Non-pigmented ciliary epithelial cell (primary cell): ENCODE results near the gene KATNB1.

Source experiments
- DNase-seq: peaks from one replicate; pipeline ENCODE4 v3.0.0-alpha.2; 2010; ENCODE audit warnings: low read depth

The KATNB1 gene, protein sequence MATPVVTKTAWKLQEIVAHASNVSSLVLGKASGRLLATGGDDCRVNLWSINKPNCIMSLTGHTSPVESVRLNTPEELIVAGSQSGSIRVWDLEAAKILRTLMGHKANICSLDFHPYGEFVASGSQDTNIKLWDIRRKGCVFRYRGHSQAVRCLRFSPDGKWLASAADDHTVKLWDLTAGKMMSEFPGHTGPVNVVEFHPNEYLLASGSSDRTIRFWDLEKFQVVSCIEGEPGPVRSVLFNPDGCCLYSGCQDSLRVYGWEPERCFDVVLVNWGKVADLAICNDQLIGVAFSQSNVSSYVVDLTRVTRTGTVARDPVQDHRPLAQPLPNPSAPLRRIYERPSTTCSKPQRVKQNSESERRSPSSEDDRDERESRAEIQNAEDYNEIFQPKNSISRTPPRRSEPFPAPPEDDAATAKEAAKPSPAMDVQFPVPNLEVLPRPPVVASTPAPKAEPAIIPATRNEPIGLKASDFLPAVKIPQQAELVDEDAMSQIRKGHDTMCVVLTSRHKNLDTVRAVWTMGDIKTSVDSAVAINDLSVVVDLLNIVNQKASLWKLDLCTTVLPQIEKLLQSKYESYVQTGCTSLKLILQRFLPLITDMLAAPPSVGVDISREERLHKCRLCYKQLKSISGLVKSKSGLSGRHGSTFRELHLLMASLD

DNA sequence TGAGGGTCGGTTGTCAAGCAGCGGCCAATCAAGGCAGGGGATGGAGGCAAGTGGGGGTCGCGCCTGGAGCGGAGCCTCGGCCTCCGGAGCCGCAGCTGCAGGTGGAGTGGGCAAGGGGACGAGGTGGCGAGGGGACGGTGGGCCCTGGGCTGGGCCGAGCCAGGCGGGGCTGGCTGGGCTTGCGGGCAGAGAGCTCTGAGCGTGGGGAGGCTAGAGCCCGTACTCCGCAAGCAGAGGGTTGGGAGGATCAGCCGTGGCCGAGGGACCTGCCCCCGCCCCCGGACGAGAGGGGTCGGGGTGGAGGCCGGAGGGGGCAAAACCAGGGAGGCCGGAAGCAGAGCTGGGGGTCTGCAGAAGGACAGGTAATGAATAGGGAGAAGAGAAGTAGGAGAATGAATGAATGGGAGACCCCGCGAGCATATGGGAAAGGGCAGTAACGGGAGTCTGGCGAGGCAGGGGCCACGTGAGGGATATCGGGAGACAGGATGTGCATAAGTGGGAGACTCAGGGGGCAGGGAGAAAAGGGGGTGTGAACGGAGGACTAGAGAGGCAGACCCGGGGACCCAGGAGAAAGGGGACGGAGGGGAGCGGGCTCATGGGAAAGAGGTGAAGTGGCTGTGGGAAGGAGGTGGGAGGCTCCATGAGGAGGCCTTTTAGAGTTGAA is at the start of gene KATNB1:
Gene KATNB1, plus strand, starts transcription at position 16 of the 664 bp plus-strand sequence. CDS start 1,474 bp downstream, outside the sequence.
- no peak for DNase-seq

DNA sequence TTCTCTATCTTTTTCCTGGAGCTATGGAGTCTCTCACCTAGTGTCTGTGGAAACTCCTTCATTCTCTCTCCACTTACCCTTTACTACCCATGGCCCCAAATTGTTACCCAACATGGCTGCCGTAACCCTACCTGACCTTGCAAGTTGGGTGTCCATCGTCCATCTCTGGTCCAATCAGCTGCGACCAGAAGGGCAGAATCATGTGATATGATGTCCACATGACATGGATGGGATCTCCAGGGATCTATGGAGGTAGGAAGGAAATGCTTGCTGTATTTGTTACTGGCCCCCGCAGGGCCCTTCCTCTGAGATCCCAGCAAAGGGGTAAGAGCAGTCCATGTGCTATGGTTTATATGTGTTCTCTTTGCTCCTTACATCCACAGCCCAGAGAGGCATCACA is 49.0 kb upstream of the KATNB1 start:
- DNase-seq, result no peak

DNA sequence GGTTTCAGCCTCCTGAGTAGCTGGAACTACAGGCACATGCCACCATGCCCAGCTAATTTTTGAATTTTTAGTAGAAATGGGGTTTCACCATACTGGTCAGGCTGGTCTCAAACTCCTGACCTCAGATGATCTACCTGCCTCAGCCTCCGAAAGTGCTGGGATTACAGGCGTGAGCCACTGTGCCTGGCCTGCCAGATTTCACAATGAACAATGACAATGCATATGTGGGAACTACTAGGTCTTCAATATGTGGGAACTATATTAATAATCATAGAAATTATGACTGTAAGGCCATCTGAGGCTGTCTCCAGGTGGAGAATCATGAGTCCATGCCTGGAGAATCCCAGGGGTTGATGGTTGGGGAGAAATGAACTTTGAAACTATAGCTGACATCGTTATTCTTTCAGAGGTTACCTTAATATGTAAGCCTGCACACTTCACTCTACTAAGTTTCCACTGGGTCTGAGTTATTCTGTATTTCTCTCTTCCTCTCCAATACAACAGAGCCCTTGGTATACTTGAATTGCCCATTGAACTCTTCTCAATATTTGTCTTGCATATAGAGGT is 48.1 kb upstream of the KATNB1 start:
- no peak for DNase-seq

- DNase-seq, result no peak
Observed at GRCh38 chr16:57688487-57688986, 47.0 kb upstream of the KATNB1 start.

- no peak for DNase-seq
Observed at GRCh38 chr16:57688987-57689761, 46.4 kb upstream of the KATNB1 start.

DNA sequence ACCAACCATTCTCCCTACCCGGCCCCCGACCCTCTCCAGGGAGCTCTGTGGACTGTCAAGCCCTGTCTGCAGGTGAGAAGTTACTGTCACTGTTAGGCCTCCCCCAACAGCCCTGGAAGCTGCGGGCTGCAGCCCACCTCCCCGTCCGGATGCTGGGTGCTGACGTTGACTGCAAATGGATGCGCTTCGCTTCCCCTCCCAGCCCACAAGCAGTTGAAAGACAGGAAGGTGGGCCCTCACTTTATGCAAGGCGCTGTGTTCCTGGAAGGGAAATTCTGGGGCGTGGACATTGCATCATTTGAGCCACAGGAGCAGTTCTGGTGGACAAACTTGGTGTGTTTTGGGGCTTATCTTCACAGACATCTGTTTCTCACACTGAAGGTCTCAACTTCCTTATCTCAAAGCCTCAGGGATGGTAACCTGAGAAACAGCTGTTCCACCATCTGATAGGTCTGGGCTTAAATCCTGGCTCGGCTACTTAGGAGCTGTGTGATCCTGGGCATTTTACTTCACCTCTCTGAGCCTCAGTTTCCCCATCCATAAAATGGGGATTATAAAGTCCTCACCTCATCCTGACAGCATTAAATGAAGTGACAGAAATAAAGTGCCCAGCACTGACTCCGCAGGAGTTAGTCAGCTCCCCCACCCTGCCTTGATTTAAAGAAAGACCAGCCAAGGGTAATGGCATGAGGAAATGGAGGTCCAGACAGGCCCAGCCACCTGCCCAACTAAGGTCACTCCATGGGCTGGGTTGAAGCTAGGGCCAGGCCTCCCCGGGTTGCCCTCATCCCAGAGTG is 45.6 kb upstream of the KATNB1 start:
- no peak for DNase-seq

GRCh38 chr16:57690782-57691471 is 44.6 kb upstream of the KATNB1 start:
- DNase-seq, result no peak

DNA sequence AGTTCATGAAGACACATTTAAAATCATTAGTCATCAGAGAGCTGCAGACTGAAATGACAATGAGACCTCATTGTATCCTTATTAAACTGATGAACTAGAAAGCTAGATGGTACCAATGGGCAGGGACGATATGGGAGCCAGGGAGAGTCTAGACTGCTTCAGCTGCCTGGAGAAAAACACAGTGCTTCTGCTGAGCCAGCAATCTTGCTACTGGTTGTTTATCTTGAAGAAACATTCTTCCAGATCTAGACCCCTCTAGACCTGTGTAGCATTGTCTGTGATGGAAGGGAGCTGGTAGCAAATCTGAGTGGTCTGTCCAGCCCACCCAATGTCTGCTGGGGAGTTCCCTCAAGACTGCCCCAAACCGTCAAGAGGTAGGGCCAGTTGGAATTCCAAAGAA is 42.9 kb upstream of the KATNB1 start:
- DNase-seq, result no peak

GRCh38 chr16:57693550-57693949 is 42.0 kb upstream of the KATNB1 start:
- no peak for DNase-seq

DNA sequence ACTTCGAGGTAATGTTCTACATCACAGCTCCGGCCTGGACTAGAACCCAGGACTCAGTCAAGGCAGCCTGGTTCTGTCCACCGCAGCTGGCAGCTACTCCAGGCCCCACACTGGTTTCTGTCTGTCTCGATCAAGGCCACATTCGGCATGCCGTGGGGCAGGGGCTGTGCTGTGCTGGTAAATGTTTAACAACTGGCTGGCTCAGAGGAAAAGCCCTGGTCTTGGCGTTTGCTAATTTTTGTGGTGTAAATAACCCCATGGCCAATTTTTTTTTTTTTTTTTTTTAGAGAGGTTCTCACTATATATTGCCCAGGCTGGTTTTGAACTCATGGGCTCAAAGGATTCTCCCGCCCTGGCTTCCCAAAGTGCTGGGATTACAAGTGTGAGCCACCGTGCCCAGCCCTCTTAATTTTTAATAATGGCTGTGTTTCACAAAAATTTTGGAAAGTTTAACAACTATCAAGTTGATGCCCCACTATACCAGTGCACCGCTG is 41.3 kb upstream of the KATNB1 start:
- DNase-seq, result no peak

GRCh38 chr16:57694725-57695679 is 40.6 kb upstream of the KATNB1 start, which contains the start of gene DRC7:
DRC7 (plus strand) TSS chr16:57694806; CDS start chr16:57697950, 3,144 bp downstream.
- no peak for DNase-seq

GRCh38 chr16:57695680-57696069 is 39.9 kb upstream of the KATNB1 start:
- DNase-seq, result no peak

- DNase-seq, result no peak
Observed at GRCh38 chr16:57696240-57696639, 39.3 kb upstream of the KATNB1 start.

DNA sequence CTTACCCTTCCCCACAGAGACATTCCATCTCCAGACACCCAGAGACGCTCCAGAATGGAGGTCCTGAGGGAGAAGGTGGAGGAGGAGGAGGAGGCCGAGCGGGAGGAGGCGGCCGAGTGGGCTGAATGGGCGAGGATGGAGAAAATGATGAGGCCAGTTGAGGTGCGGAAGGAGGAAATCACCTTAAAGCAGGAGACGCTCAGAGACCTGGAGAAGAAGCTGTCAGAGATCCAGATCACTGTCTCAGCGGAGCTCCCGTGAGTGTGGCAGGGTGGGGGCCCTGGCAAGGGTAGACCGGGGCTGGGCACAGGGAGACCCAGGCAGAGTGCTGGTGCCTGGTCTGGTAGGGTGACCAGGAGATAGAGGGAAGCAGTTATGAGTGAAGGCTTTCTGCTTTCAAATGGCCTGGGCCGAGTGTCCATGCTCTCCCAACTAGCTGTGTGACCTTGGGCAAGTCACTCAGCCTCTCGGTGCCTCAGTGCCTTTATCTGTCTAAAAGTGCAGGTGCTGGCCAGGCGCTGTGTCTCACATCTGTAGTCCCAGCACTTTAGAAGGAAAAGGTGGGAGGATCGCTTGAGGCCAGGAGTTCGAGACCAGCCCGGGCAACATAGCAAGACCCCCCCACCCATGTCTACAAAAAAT is 37.6 kb upstream of the KATNB1 start:
- no peak for DNase-seq

DNA sequence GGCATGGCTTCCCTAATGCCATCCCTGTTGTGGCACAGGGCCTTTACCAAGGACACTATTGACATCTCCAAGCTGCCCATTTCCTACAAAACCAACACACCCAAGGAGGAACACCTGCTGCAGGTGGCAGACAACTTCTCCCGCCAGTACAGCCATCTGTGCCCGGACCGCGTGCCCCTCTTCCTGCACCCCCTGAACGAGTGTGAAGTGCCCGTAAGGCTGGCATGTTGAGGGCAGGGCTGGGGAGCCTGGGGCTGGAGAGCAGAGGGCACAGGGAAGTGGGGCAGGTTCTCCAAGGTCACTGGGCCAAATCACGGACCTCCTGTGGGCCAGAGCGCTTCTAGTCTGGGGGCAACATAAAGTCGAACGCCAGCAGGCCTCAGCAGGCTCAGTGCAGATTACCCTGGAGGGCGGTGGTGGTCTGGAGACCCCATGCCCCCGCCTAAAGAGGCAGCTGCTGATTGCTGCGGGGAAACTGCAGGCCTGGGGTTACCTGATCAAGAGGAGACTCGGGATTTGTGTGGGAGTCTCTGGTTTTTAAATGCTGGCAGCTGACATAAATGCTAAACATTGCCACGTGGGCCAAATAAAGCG is 36.7 kb upstream of the KATNB1 start:
- no peak for DNase-seq

DNA sequence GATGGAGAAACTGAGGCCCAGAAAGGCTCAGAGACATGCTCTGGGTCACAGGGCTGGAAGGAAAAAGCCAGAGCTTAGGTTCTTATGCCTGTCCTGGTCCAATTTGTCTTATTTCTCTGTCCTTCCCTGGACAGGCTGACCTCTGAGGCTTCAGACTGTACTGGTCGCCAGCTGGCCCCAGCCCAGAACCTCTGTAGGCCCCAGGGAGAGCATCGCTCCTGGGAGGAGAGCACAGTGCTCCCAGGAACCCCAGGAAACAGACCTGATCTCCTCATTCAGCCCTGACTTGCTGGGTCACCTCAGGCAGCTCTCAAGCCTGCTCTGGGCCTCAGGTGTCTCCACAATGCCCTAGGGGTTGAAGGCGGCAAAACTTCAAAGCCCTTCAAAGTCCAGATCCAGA is 36.1 kb upstream of the KATNB1 start:
- DNase-seq, result no peak

DNA sequence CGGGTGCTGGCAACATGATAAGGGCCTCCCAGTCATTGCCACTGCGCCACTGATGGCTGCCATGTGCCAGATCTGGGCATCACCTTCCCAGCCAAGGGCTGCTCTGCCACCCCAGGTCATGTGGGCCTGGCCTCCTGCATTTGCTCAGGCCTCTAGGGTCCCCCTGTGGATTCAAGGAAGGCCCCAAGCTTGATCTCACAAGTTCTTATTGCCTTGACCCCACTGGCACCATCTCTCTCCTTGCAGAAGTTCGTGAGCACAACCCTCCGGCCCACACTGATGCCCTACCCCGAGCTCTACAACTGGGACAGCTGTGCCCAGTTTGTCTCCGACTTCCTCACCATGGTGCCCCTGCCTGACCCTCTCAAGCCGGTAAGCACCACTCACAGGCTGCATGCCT is 35.7 kb upstream of the KATNB1 start:
- no peak for DNase-seq
